Activated naive CD8-positive, alpha-beta T cell treated with anti-CD3 and anti-CD28 coated beads, Interleukin-2, amount 10 ng/mL, durations not matched to agents 7 days and 5 days (primary cell): ENCODE results near the gene BAMBI. TPM values are rescaled to one million over a fixed set of nuclear protein-coding genes. Genes with fewer than 3 reads are reported as not detected.

Source experiments
- ATAC-seq: fragments of 150-1000 bp; cut with Tn5 transposase; one replicate; pipeline ENCODE4 v1.10.0; 2021; ENCODE audit warnings: low read depth, moderate library complexity
- POLR2A ChIA-PET: fragments of 350-600 bp; sonication (Branson Sonifier 250); formaldehyde crosslinking; loops from one replicate; lab custom pipeline; 2021; ENCODE audit warnings: antibody characterized with exemption; lab: Charles Lee
- DNase-seq: peaks from one replicate; pipeline ENCODE4 v3.0.0; 2021
- H3K27ac Mint-ChIP-seq: one replicate; pipeline ENCODE4 v1.8.0; 2022; ENCODE audit warnings: mild to moderate bottlenecking, mixed read lengths
- H3K27me3 Mint-ChIP-seq: one replicate; pipeline ENCODE4 v1.8.0; 2022; ENCODE audit warnings: mild to moderate bottlenecking, moderate library complexity, mixed read lengths
- H3K36me3 Mint-ChIP-seq: one replicate; pipeline ENCODE4 v1.8.0; 2021; ENCODE audit warnings: mild to moderate bottlenecking, mixed read lengths
- H3K4me1 Mint-ChIP-seq: one replicate; pipeline ENCODE4 v1.8.0; 2021; ENCODE audit warnings: mixed read lengths
- H3K4me3 Mint-ChIP-seq: one replicate; pipeline ENCODE4 v1.8.0; 2022; ENCODE audit warnings: mild to moderate bottlenecking, moderate library complexity, mixed read lengths
- H3K9me3 Mint-ChIP-seq: one replicate; pipeline ENCODE4 v1.8.0; 2021; ENCODE audit warnings: mixed read lengths
- total RNA-seq, 2 experiments: library from RNA; stranded (reverse); gene quantifications; one replicate each; pipeline ENCODE4 v1.2.3, GENCODE V29; 2021

Gene BAMBI
- total RNA-seq, 2 experiments from 2014 or later, result 0.30 to 0.31 TPM

- POLR2A ChIA-PET, result no interaction called here
- H3K9me3 Mint-ChIP-seq, result no peaks in the 10 kb centered on the region
- DNase-seq, result no peak
- H3K27me3 Mint-ChIP-seq, result peaks cover 10% of the 10 kb centered on the region
- H3K4me1 Mint-ChIP-seq, result no peaks in the 10 kb centered on the region
- no peak for ATAC-seq
- H3K27ac Mint-ChIP-seq, result no peak overlapping the region
- H3K36me3 Mint-ChIP-seq, result no peaks in the 10 kb centered on the region
- H3K4me3 Mint-ChIP-seq, result no peak overlapping the region
These were observed 27.3 kb downstream of the BAMBI start for GRCh38 chr10:28704464-28705161.

GRCh38 chr10:28705472-28705871 is 28.2 kb downstream of the BAMBI start:
- Mint-ChIP-seq H3K27ac (no peak overlapping the region), H3K27me3 (peaks cover 10% of the 10 kb centered on the region), H3K4me1 (no peaks in the 10 kb centered on the region), H3K4me3 (no peak overlapping the region), H3K9me3 (no peaks in the 10 kb centered on the region), H3K36me3 (no peaks in the 10 kb centered on the region)
- ATAC-seq, result no peak
- no peak for DNase-seq
- POLR2A ChIA-PET, result no interaction called here

GRCh38 chr10:28709001-28709710 is 31.8 kb downstream of the BAMBI start:
- ATAC-seq (no peak), DNase-seq (no peak)
- Mint-ChIP-seq H3K36me3 (no peaks in the 10 kb centered on the region), H3K4me3 (no peak overlapping the region), H3K27ac (no peak overlapping the region), H3K4me1 (no peaks in the 10 kb centered on the region), H3K9me3 (no peaks in the 10 kb centered on the region), H3K27me3 (peaks cover 9% of the 10 kb centered on the region)
- POLR2A ChIA-PET, result no interaction called here

- Mint-ChIP-seq H3K4me3 (no peak overlapping the region), H3K9me3 (no peaks in the 10 kb centered on the region), H3K27me3 (peaks cover 9% of the 10 kb centered on the region), H3K36me3 (no peaks in the 10 kb centered on the region), H3K4me1 (no peaks in the 10 kb centered on the region), H3K27ac (no peak overlapping the region)
- ATAC-seq, result no peak
- no peak for DNase-seq
- POLR2A ChIA-PET, result no interaction called here
These were observed 33.0 kb downstream of the BAMBI start for GRCh38 chr10:28710202-28710886.

GRCh38 chr10:28711041-28711440 is 33.7 kb downstream of the BAMBI start:
- H3K36me3 Mint-ChIP-seq, result no peaks in the 10 kb centered on the region
- POLR2A ChIA-PET, result no interaction called here
- no peak overlapping the region for H3K27ac Mint-ChIP-seq
- H3K4me1 Mint-ChIP-seq, result no peaks in the 10 kb centered on the region
- H3K9me3 Mint-ChIP-seq, result no peaks in the 10 kb centered on the region
- peaks cover 8% of the 10 kb centered on the region for H3K27me3 Mint-ChIP-seq
- no peak for DNase-seq
- H3K4me3 Mint-ChIP-seq, result no peak overlapping the region
- ATAC-seq, result no peak

DNA sequence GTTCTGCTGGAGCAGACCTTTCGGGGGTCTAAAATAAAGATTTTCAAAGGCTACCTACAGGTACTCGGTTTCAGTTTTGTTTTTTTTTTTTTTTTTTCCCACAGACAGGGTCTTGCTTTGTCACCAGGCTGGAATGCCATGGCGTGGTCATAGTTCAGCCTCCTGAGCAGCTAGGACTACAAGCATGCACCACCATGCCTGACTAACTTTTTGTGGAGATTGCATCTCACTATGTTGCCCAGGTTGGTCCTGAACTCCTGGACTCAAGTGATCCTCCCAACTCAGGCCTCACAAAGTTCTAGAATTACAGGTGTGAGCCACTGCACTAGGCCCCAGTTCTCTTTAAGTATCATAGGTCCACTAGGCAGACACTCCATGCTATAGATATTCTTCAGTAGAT is 34.5 kb downstream of the BAMBI start:
- POLR2A ChIA-PET, result no interaction called here
- Mint-ChIP-seq H3K27ac (no peak overlapping the region), H3K36me3 (no peaks in the 10 kb centered on the region), H3K9me3 (no peaks in the 10 kb centered on the region), H3K27me3 (peaks cover 4% of the 10 kb centered on the region), H3K4me1 (no peaks in the 10 kb centered on the region), H3K4me3 (no peak overlapping the region)
- ATAC-seq (no peak), DNase-seq (no peak)

- POLR2A ChIA-PET, result no interaction called here
- no peak for DNase-seq
These were observed 36.5 kb downstream of the BAMBI start for GRCh38 chr10:28713626-28714352.

DNA sequence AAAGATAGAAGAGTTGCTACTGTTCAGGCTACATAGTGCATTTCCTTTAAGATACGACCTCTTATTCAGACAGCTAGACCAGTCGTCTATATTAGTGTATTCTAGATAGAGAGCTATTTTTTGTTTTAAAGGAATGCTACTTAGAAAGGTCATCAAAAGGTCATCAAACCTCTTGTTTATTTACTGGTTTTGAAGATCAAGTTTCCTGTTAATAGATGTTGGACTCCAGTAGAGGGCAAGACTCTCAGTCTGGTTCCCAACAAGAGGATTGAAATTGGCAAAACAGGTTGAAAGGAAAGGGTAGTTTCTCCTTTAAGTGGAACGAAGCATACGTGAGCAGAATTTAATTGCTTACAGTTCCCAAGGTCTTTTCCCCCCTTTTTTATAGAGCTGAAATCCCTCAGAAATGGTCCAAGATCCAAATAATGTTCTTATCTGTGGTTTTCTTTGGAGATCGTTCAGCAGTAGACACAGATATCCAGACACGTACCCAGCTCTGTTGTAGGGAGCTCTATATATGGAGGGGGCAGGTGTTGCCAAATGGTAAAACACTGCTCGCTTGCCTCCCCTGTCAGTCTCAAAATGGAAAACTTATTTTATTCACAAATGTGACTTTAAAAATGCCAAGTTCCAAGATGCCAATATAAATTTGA is 37.2 kb downstream of the BAMBI start:
- ATAC-seq (no peak), DNase-seq (no peak)
- Mint-ChIP-seq H3K9me3 (peaks cover 2% of the 10 kb centered on the region), H3K27me3 (peaks cover 7% of the 10 kb centered on the region), H3K27ac (no peak overlapping the region), H3K4me3 (no peak overlapping the region), H3K36me3 (no peaks in the 10 kb centered on the region), H3K4me1 (no peaks in the 10 kb centered on the region)
- POLR2A ChIA-PET, result no interaction called here

More at GRCh38 chr10:28713626-28714352, 36.5 kb downstream of the BAMBI start:
- Mint-ChIP-seq H3K27ac (no peak overlapping the region), H3K36me3 (no peaks in the 10 kb centered on the region), H3K4me1 (no peaks in the 10 kb centered on the region), H3K9me3 (peaks cover 2% of the 10 kb centered on the region), H3K27me3 (peaks cover 4% of the 10 kb centered on the region), H3K4me3 (no peak overlapping the region)
- ATAC-seq, result no peak

- no peaks in the 10 kb centered on the region for H3K4me1 Mint-ChIP-seq
- no peak overlapping the region for H3K4me3 Mint-ChIP-seq
- POLR2A ChIA-PET, result no interaction called here
- no peak overlapping the region for H3K27ac Mint-ChIP-seq
- peaks cover 2% of the 10 kb centered on the region for H3K9me3 Mint-ChIP-seq
- no peaks in the 10 kb centered on the region for H3K36me3 Mint-ChIP-seq
- DNase-seq, result no peak
- H3K27me3 Mint-ChIP-seq, result peaks cover 7% of the 10 kb centered on the region
- ATAC-seq, result no peak
These were observed 37.9 kb downstream of the BAMBI start for GRCh38 chr10:28715246-28715645.

DNA sequence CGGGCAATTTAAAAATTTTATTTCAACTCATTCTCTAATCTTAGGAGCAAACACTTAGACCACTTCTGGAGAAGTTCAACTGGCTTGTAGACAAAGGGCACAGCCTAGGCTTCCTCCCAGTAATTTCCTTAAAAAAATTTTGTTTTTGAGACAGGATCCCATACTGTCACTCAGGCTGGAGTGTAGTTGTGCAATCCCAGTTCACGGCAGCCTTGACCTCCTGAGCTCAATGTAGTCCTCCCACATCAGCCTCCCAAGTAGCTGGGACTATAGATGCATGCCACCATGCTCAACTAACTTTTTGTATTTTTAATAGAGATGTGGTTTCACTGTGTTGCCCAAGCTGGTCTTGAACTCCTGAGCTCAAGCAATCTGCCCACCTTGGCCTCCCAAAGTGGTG is 38.4 kb downstream of the BAMBI start:
- H3K36me3 Mint-ChIP-seq, result no peaks in the 10 kb centered on the region
- peaks cover 2% of the 10 kb centered on the region for H3K9me3 Mint-ChIP-seq
- DNase-seq (no peak), ATAC-seq (no peak)
- POLR2A ChIA-PET, result no interaction called here
- H3K4me3 Mint-ChIP-seq, result no peak overlapping the region
- H3K27ac Mint-ChIP-seq, result no peak overlapping the region
- H3K27me3 Mint-ChIP-seq, result peaks cover 9% of the 10 kb centered on the region
- H3K4me1 Mint-ChIP-seq, result no peaks in the 10 kb centered on the region

DNA sequence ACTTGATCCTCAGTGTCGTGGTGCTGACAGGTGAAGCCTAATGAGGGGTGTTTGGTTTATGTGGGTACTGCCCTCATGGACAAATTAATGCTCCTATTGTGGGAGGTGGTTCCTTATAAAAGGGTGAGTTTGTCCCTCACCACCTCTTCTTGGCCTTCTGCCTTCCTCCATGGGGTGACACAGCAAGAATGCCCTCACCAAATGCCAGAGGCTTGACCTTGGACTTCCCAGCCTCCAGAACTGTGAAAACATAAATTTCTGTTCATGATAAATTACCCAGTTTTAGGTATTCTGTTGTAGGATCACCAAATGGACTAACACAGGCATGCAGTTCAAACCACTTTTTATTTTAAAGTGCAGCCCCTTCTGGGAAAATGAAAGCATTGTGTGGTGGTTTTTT is 39.4 kb downstream of the BAMBI start:
- POLR2A ChIA-PET, result no interaction called here
- H3K36me3 Mint-ChIP-seq, result no peaks in the 10 kb centered on the region
- no peak overlapping the region for H3K27ac Mint-ChIP-seq
- DNase-seq, result no peak
- H3K4me1 Mint-ChIP-seq, result no peaks in the 10 kb centered on the region
- H3K9me3 Mint-ChIP-seq, result peaks cover 2% of the 10 kb centered on the region
- ATAC-seq, result no peak
- no peak overlapping the region for H3K4me3 Mint-ChIP-seq
- peaks cover 18% of the 10 kb centered on the region for H3K27me3 Mint-ChIP-seq

- DNase-seq (no peak), ATAC-seq (no peak)
- Mint-ChIP-seq H3K9me3 (peaks cover 2% of the 10 kb centered on the region), H3K27me3 (peaks cover 28% of the 10 kb centered on the region), H3K4me1 (no peaks in the 10 kb centered on the region), H3K4me3 (no peak overlapping the region), H3K36me3 (no peaks in the 10 kb centered on the region), H3K27ac (no peak overlapping the region)
- POLR2A ChIA-PET, result no interaction called here
These were observed 40.4 kb downstream of the BAMBI start for GRCh38 chr10:28717656-28718201.
